ENCODE results near the gene KRT16. TPM values are rescaled to one million over a fixed set of nuclear protein-coding genes. Genes with fewer than 3 reads are reported as not detected.
"Not testable (repeated sequence)": the region's sequence is repeated elsewhere in the genome, so short reads cannot be mapped to it uniquely, and the experiment has no call there.

KRT16 gene
- total RNA-seq, 1 donor from 2014 or later: not detected

DNA sequence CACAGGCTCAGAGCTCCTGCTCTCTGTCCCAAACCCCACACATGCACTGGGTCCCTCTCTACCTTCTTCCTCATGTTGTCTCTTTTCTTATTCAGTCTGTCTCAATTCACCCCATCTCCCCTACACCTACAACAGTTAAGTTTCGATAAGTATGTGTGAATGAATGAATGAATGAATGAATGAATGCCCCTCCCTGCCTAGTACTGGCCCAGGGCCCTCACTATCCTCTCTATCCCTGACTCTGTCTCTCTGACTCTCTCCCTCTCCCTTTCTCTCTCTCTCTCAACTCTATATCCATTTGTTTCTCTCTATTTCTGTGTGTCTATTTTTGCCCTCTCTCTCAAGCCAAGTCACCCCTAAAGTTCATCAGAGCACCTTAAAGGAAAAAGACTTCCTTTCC, 34.0 kb downstream of the KRT16 start:
- Mint-ChIP-seq H3K27me3 (ENCODE audit: low read depth) (peaks cover 13% of the 10 kb centered on the region), H3K4me1 (ENCODE audit: low read depth) (no peaks in the 10 kb centered on the region), H3K36me3 (ENCODE audit: low read depth) (no peaks in the 10 kb centered on the region), H3K9me3 (no peaks in the 10 kb centered on the region), H3K4me3 (ENCODE audit: low read depth) (no peak overlapping the region), H3K27ac (no peak overlapping the region)
- intact Hi-C loops (cut with micrococcal nuclease): no loop called here
- no peak for DNase-seq (ENCODE audit: low spot score)

DNA sequence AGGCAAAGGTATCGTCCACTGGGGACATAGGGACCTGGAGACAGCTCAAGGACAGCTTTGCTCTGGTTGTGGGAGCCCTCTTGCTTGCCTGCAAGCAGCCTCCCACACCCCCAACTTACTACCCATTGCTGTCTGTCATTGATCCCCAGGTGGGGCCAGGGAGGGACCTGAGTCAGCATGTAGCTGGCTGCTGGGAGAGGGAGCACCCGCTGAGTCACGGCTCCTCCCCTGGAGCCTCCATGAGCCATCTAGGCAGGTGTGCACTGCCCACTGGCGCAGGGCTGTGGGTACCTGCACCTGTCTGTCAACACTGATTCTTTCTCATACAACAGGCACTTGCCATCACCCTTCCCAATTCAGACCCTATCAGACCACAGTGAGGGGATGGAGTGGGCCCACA, 35.8 kb downstream of the KRT16 start:
- H3K27ac Mint-ChIP-seq; H3K4me1 Mint-ChIP-seq (ENCODE audit: low read depth); DNase-seq (ENCODE audit: low spot score); H3K9me3 Mint-ChIP-seq; intact Hi-C loops (cut with micrococcal nuclease); H3K36me3 Mint-ChIP-seq (ENCODE audit: low read depth); H3K4me3 Mint-ChIP-seq (ENCODE audit: low read depth): not testable (repeated sequence)
- H3K27me3 Mint-ChIP-seq (ENCODE audit: low read depth): peaks cover 16% of the 10 kb centered on the region

DNA sequence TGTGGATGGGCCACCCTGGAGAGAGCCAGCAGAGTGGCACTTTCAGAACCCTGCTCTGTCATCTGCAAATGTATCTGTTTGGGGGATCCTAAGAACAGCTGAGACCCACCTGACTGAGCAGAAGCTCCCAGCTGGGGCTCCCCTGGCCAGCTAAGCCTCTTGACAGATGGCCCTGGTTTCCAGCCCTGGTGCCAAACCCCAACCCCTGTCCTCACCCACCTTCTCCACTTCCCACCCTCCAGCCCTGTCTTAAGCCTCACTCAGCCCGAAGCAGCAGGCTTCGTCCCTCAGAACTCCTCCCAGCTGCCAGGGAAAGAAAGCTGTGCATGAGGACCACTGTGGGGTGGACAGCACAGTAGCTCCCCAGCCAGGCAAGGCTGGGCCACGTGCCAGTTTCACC, 37.2 kb downstream of the KRT16 start:
- H3K4me3 Mint-ChIP-seq (ENCODE audit: low read depth): no peak overlapping the region
- H3K27me3 Mint-ChIP-seq (ENCODE audit: low read depth): peaks cover 17% of the 10 kb centered on the region
- no peaks in the 10 kb centered on the region for H3K36me3 Mint-ChIP-seq (ENCODE audit: low read depth)
- intact Hi-C loops (cut with micrococcal nuclease): no loop called here
- H3K9me3 Mint-ChIP-seq: no peaks in the 10 kb centered on the region
- no peaks in the 10 kb centered on the region for H3K4me1 Mint-ChIP-seq (ENCODE audit: low read depth)
- DNase-seq (ENCODE audit: low spot score): no peak
- H3K27ac Mint-ChIP-seq: no peak overlapping the region

DNA sequence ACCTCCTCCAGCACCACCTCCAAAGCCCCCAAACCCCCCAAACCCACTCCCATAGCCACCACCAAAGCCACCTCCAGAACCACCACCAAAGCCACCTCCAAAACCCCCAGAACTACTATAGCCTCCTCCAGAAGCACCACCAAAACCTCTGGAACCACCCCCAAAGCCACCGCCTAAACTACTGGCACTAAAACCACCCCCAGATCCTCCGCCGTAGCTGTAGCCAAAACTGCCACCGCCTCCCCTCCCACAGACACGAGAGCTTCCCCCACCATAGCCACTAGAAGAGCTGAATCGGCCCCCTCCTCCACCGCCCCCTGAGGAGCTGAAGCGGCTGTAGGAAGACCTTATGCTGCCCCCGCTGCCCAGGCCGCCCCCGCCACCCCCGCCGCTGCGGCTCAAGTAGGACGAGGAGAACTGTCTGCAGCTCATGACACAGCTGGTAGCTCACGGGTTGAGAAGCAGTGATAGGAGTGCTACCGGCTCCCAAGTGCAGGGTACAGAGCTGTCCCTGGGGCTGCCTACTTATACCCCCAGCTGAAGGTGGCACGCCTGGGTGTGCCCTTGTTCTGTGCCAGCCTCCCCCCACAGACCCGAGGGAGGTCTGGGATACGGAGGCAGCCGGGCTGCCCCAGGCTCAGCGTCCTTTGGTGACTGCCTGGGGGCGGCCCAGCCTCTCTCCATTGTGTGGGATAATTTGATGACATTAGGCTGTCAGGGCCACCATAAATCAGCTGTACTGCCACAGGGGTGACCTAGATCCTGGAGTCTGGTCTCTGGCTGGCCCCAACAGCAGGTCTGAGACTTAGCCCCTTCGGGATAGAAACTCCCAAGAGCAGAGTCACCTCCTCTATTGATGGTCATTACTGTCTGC, 40.8 kb downstream of the KRT16 start, which contains the start of gene KRT9:
Gene KRT9 (minus strand): TSS at position 499 of the 874 bp plus-strand sequence. CDS start 67 bp downstream, at position 432.
- no peak for DNase-seq (ENCODE audit: low spot score)
- intact Hi-C loops (cut with micrococcal nuclease): no loop called here
- H3K27me3 Mint-ChIP-seq (ENCODE audit: low read depth): peaks cover 11% of the 10 kb centered on the region

DNA sequence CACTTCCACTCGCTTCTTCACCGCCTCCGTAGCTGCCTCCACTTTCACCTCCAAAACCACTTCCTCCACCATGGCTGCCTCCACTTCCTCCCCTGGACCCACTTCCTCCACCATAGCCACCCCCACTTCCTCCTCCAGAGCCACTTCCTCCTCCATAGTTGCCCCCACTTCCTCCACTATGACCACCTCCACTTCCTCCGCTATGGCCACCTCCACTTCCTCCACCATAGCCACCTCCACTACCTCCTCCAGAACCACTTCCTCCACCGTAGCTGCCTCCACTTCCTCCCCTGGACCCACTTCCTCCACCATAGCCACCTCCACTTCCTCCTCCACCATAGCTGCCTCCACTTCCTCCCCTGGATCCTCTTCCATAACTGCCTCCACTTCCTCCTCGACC, 45.2 kb downstream of the KRT16 start:
- Mint-ChIP-seq H3K9me3 (peaks cover 17% of the 10 kb centered on the region), H3K27ac (peak overlapping the region; percentile 60), H3K4me1 (ENCODE audit: low read depth) (no peaks in the 10 kb centered on the region), H3K36me3 (ENCODE audit: low read depth) (no peaks in the 10 kb centered on the region), H3K4me3 (ENCODE audit: low read depth) (no peak overlapping the region), H3K27me3 (ENCODE audit: low read depth) (peaks cover 13% of the 10 kb centered on the region)
- intact Hi-C loops (cut with micrococcal nuclease): no loop called here
- no peak for DNase-seq (ENCODE audit: low spot score)

More for the DNA sequence above, 40.8 kb downstream of the KRT16 start, which contains the start of gene KRT9:
- H3K9me3 Mint-ChIP-seq: peaks cover 17% of the 10 kb centered on the region
- H3K4me3 Mint-ChIP-seq (ENCODE audit: low read depth): no peak within 1 kb of the TSS
- H3K36me3 Mint-ChIP-seq (ENCODE audit: low read depth): no peaks in the 10 kb centered on the region
- H3K27ac Mint-ChIP-seq: no peak within 1 kb of the TSS
- H3K4me1 Mint-ChIP-seq (ENCODE audit: low read depth): no peaks in the 10 kb centered on the region

DNA sequence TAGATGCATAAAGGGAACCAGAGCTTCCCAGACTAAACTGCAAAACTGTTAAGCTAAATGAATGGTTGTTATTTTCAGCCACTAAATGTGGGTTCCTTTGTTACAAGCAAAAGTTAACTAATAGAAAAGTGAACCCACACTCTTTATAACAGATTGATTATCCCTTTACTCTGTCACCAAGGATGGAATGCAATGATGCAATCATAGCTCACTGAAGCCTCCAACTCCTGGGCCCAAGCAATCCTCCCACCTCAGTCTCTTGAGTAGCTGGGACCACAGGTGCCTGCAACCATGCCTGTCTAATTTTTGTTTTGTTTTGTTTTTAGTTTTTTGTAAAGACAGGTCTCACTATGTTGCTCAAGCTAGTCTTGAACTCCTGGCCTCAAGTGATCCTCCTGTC, 47.2 kb downstream of the KRT16 start:
- Mint-ChIP-seq H3K4me1 (ENCODE audit: low read depth) (no peaks in the 10 kb centered on the region), H3K27ac (no peak overlapping the region), H3K9me3 (peaks cover 17% of the 10 kb centered on the region), H3K4me3 (ENCODE audit: low read depth) (no peak overlapping the region), H3K36me3 (ENCODE audit: low read depth) (no peaks in the 10 kb centered on the region), H3K27me3 (ENCODE audit: low read depth) (peaks cover 13% of the 10 kb centered on the region)
- intact Hi-C loops (cut with micrococcal nuclease): no loop called here
- no peak for DNase-seq (ENCODE audit: low spot score)

DNA sequence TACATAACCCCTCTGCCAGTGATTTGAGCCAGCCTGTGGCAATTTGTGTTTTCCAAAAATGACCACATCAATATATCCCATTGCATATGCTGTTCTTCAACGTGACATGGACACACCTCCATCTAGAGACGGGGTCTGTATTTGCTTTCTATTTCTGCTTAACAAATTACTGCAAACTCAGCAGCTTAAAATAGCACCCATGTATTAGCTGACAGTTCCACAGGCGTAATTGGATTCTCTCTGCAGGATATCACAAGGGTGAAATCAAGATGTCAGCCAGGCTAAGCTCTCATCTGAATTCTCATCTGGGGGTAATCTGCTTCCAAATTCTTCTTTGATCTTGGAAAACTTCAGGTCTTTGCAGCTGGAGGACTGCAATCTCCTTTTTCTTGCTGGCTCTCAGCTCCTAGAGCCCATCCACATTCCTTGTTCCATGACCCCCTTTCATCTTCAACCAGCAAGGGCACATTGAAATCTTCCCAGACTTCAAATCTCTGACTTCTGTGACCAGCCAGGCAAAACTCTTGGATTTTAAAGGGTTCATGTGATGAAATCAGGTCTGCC, 48.9 kb downstream of the KRT16 start:
- no peaks in the 10 kb centered on the region for H3K4me1 Mint-ChIP-seq (ENCODE audit: low read depth)
- H3K4me3 Mint-ChIP-seq (ENCODE audit: low read depth): no peak overlapping the region
- peaks cover 15% of the 10 kb centered on the region for H3K9me3 Mint-ChIP-seq
- DNase-seq (ENCODE audit: low spot score): no peak
- intact Hi-C loops (cut with micrococcal nuclease): no loop called here
- peaks cover 20% of the 10 kb centered on the region for H3K27me3 Mint-ChIP-seq (ENCODE audit: low read depth)
- H3K36me3 Mint-ChIP-seq (ENCODE audit: low read depth): no peaks in the 10 kb centered on the region
- no peak overlapping the region for H3K27ac Mint-ChIP-seq

DNA sequence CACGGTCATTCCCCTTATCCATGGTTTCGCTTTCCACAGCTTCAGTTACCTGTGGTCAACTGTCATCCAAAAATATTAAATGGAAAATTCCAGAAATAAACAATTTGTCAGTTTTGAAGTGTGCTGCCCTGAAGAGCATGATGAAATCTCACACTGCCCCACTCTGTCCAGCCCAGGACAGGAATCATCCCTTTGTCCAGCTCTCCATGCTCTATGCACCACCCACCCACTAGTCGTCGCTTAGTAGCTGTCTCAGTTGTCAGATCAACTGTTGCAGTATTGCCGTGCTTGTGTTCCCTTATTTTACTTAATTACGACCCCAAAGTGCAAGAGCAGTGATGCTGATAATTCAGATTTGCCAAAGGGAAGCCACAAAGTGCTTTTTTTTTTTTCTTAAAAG, 51.0 kb downstream of the KRT16 start:
- H3K9me3 Mint-ChIP-seq: no peaks in the 10 kb centered on the region
- no peak overlapping the region for H3K27ac Mint-ChIP-seq

More for the DNA sequence above, 51.0 kb downstream of the KRT16 start:
- Mint-ChIP-seq H3K4me1 (ENCODE audit: low read depth) (no peaks in the 10 kb centered on the region), H3K27me3 (ENCODE audit: low read depth) (peaks cover 23% of the 10 kb centered on the region), H3K4me3 (ENCODE audit: low read depth) (no peak overlapping the region), H3K36me3 (ENCODE audit: low read depth) (no peaks in the 10 kb centered on the region)
- no peak for DNase-seq (ENCODE audit: low spot score)
- intact Hi-C loops (cut with micrococcal nuclease): no loop called here

Other genes starting within 250 kb of the KRT16 start
- not detected in 2 replicates for gene KRT33B, start 243.0 kb downstream of the KRT16 start, total RNA-seq
- not detected in 2 replicates for gene KRT34, start 230.5 kb downstream of the KRT16 start, total RNA-seq
- not detected in 2 replicates for gene KRT31, start 215.2 kb downstream of the KRT16 start, total RNA-seq
- gene KRT37, start 188.2 kb downstream of the KRT16 start, total RNA-seq: not detected in 2 replicates
- gene KRT38, start 171.8 kb downstream of the KRT16 start, total RNA-seq: not detected in 2 replicates
- not detected in 2 replicates for gene KRT32, start 145.4 kb downstream of the KRT16 start, total RNA-seq
- gene KRT35, start 131.6 kb downstream of the KRT16 start, total RNA-seq: not detected in 2 replicates
- not detected in 2 replicates for gene KRT36, start 122.9 kb downstream of the KRT16 start, total RNA-seq
- not detected in 2 replicates for gene KRT13, start 107.2 kb downstream of the KRT16 start, total RNA-seq
- not detected in 2 replicates for gene KRT15, start 93.9 kb downstream of the KRT16 start, total RNA-seq
- gene KRT19, start 84.5 kb downstream of the KRT16 start, total RNA-seq: not detected in 2 replicates
- gene KRT9, start 40.7 kb downstream of the KRT16 start, total RNA-seq: not detected in 2 replicates
- gene KRT14, start 25.9 kb downstream of the KRT16 start, total RNA-seq: not detected in 2 replicates
- gene KRT17, start 11.8 kb upstream of the KRT16 start, total RNA-seq: not detected in 2 replicates
- gene EIF1, start 76.1 kb upstream of the KRT16 start, total RNA-seq: 779 and 785 TPM in 2 replicates
- not detected in 2 replicates for gene GAST, start 99.6 kb upstream of the KRT16 start, total RNA-seq
- gene HAP1, start 121.9 kb upstream of the KRT16 start, total RNA-seq: 0.11 and 0.23 TPM in 2 replicates
- gene JUP, start 173.9 kb upstream of the KRT16 start, total RNA-seq: 0.78 and 1.3 TPM in 2 replicates
- 7.8 and 8.6 TPM in 2 replicates for gene P3H4, start 199.2 kb upstream of the KRT16 start, total RNA-seq
- 1.3 and 1.4 TPM in 2 replicates for gene FKBP10, start 200.2 kb upstream of the KRT16 start, total RNA-seq
- 59.9 and 62.0 TPM in 2 replicates for gene NT5C3B, start 223.5 kb upstream of the KRT16 start, total RNA-seq
- gene KLHL10, start 225.1 kb upstream of the KRT16 start, total RNA-seq: 0.16 and 0.23 TPM in 2 replicates

Measured in activated T-helper 2 cell treated with anti-CD3 and anti-CD28 coated beads, Interferon-gamma antibody, Interleukin-2, Interleukin-4, amounts not matched to agents 10 μg/mL and 5 μg/mL and 100 μg/mL, durations not matched to agents 14 hours and 24 hours and 36 hours (primary cell).